HG02973 (cell line): ENCODE measurements around the gene CPEB4.

ENCODE experiments used
- ATAC-seq: cut with Tn5 transposase; IDR thresholded peaks from one replicate; pipeline ENCODE4 v1.9.1; 2021; ENCODE audit warnings: moderate library complexity; ENCODE audit not compliant: unreplicated experiment

The CPEB4 gene

GRCh38 chr5:173910215-173910614 is 22.1 kb downstream of the CPEB4 start:
- no peak for ATAC-seq

- ATAC-seq = no peak
These were observed 23.5 kb downstream of the CPEB4 start for GRCh38 chr5:173911623-173912022.

- ATAC-seq = no peak
These were observed 25.7 kb downstream of the CPEB4 start for GRCh38 chr5:173913686-173914321.

GRCh38 chr5:173915310-173916014 is 27.3 kb downstream of the CPEB4 start:
- no peak for ATAC-seq

- no peak for ATAC-seq
These were observed 28.1 kb downstream of the CPEB4 start for GRCh38 chr5:173916233-173916632.

- peak; percentile 93 for ATAC-seq
These were observed 29.9 kb downstream of the CPEB4 start for GRCh38 chr5:173917788-173918786.

GRCh38 chr5:173919443-173919842 is 31.3 kb downstream of the CPEB4 start:
- no peak for ATAC-seq

GRCh38 chr5:173920024-173920753 is 32.0 kb downstream of the CPEB4 start:
- ATAC-seq = no peak

- no peak for ATAC-seq
These were observed 32.9 kb downstream of the CPEB4 start for GRCh38 chr5:173920866-173921555.

GRCh38 chr5:173922527-173922926 is 34.4 kb downstream of the CPEB4 start:
- ATAC-seq = no peak

- ATAC-seq = no peak
These were observed 35.3 kb downstream of the CPEB4 start for GRCh38 chr5:173923218-173924095.

- no peak for ATAC-seq
These were observed 36.8 kb downstream of the CPEB4 start for GRCh38 chr5:173924899-173925298.

- ATAC-seq = no peak
These were observed 37.4 kb downstream of the CPEB4 start for GRCh38 chr5:173925449-173926071.

GRCh38 chr5:173926359-173926758 is 38.2 kb downstream of the CPEB4 start:
- no peak for ATAC-seq

- ATAC-seq = no peak
These were observed 40.9 kb downstream of the CPEB4 start for GRCh38 chr5:173928871-173929574.

GRCh38 chr5:173932695-173933139 is 44.6 kb downstream of the CPEB4 start:
- no peak for ATAC-seq

- no peak for ATAC-seq
These were observed 45.8 kb downstream of the CPEB4 start for GRCh38 chr5:173933901-173934300.

GRCh38 chr5:173935396-173935795 is 47.2 kb downstream of the CPEB4 start:
- ATAC-seq = no peak
